NCI-H187 (cell line): ENCODE measurements around the gene CARD14.

Experiments
- DNase-seq, 2 experiments: peaks; one replicate each; lab custom pipeline; 2025; lab: John Stamatoyannopoulos, UW

CARD14 gene

DNA sequence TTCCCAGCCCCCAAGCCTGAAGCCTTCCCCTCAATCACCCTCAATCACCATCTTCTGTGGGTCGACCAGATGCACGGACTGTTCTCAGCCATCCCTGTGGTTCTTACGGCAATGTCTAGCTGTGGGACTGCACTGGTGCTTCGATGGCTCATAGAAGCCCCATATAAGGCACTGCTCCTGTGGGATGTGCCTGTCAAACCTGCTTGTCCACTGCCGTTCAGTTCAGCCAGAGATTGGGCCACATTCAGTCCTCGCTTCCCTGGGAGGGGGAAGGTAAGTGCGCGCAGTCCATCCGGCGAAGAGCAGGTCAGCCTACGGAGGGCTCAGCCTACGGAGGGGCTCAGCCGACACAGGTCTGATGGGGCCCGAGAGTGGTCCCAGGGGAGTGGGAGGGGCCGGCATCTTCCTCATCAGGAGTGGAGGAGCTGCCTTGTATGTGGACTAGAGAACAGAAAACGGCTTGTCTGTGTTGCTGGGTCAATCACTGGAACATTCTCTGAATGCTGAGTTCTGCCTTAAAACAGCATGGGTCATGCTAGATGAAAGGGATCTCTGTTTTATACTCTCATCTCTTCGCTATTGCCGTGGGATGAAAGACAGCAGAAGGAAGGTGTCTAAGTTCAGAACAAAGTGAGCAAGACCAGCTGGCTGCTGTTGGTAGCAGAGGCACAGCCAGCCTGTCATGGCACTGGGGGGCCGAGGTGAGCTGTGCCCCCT is at the start of gene CARD14:
Gene CARD14 (plus strand): TSS at position 247 of the 717 bp plus-strand sequence. CDS start 11,409 bp downstream, outside the sequence.
- DNase-seq: no peak

- DNase-seq: no peak
Measured at GRCh38 chr17:80122026-80122575, 47.7 kb upstream of the CARD14 start.

- DNase-seq: no peak
Measured at GRCh38 chr17:80122926-80123505, 46.8 kb upstream of the CARD14 start.

GRCh38 chr17:80123791-80124190 is 46.0 kb upstream of the CARD14 start:
- DNase-seq: no peak

DNA sequence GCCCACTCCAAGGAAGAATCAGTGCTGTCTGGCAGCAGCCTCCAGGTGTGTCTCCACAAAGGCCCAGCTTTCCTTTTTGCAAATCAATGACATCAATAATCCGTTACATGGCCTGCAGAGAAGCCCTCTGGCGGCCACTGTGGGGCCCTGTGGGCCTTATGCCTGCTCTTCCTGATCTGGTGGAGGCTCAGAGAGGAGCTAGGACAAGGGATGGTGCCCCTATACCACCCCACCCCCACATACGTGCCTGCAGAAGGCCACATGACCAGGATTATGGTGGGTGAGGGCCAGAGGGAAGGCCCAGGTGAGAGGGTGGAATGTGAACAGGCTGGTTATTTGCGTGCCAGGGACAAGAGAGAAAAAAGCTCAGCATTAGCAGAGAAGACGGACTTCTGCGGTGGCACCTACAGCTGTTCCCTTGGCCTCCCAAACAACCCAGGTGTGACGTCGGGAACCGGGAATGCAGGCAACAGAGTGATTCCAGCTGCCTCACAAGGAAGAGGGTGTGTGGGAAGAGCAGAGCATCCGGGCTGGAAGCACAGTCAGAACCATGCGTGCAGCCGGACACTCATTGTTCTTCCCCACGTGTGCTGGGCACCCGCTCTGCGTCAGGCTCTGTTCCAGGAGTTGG is 45.4 kb upstream of the CARD14 start:
- no peak for DNase-seq

GRCh38 chr17:80125656-80126448 is 44.0 kb upstream of the CARD14 start:
- no peak for DNase-seq

DNA sequence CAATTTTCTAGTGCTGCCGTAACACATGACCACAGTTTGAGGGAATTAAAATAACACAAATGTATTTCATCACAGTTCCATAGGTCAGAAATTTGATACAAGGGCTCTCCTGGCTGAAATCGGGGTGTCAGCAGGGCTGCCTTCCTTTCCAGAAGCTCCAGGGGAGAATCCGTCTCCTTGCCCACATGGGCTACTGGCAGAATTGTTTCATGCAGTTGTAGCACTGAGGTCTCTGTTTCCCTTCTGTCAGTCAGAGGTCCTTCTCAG is 43.4 kb upstream of the CARD14 start:
- no peak for DNase-seq

GRCh38 chr17:80129006-80129565 is 40.7 kb upstream of the CARD14 start:
- DNase-seq: no peak

GRCh38 chr17:80130992-80131391 is 38.8 kb upstream of the CARD14 start:
- no peak for DNase-seq

- no peak for DNase-seq
Measured at GRCh38 chr17:80132906-80133625, 36.8 kb upstream of the CARD14 start.

DNA sequence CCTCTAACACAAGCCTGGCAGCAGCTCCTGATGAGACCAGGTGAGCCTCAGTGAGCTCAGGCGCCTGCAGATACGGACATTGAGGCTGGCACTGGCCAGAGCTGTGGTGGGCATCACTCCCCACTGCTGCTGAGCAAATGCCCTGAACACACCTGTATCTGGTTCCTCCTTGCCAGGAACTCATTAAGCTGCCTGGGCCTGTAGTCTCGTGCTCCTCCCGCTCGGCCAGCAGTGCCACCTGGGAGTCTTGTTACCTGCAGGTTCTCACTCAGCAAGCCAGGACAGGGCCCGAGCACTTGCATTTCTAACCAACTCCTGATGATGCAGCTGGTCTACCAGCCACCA is 36.2 kb upstream of the CARD14 start:
- no peak for DNase-seq

DNA sequence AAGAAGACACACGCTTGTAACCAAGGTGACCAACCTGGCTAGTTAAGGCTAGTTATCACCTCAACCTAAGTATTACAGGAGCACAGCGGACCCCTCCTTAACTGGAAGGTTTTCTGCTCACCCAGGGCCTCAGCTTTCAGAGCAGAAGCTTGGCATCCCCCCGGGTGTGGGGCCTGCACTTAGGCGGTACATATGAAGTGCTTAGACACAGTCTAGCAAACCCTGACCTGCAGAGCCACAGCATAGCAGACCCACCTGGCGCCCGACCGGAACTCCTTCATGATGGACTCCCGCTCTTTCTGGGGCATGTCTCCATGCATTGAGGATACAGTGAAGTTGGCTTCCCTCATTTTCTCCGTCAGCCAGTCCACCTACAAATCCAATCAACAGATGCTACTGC is 32.7 kb upstream of the CARD14 start:
- DNase-seq: no peak

- no peak for DNase-seq
Measured at GRCh38 chr17:80138856-80139426, 30.9 kb upstream of the CARD14 start.

DNA sequence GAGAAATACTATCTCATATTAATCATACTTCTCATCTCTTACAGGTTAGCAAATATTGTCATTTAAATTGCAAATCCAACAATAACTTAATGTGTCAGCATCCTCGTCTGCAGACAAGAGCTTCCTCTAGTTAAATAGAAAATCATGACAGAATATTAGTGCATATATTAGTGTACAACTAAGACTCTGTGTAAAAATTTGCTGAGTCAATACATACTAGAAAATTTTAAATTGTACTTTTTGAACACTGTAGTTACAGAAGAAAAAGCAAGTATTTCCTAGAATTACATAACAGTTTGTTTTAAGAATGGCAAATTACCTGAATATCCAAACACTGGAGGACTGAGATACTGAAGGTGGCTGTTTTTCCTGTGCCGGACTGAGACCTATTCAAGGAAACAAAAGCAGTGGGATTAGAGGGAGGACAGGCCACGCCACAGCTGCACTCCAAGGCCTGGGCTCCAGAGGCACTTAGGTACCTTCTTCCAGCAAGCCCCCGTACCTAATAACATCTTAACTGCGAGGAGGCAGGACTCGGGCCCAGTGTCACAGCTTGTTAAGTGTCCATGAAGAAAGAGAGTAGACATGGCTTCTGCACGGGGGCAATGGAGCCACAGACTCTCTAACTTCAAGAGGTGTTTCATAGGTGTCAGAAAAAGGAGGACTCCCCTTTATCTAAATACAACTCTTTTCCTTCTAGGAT is 28.2 kb upstream of the CARD14 start:
- DNase-seq: no peak

GRCh38 chr17:80142929-80143328 is 26.9 kb upstream of the CARD14 start:
- DNase-seq: no peak

DNA sequence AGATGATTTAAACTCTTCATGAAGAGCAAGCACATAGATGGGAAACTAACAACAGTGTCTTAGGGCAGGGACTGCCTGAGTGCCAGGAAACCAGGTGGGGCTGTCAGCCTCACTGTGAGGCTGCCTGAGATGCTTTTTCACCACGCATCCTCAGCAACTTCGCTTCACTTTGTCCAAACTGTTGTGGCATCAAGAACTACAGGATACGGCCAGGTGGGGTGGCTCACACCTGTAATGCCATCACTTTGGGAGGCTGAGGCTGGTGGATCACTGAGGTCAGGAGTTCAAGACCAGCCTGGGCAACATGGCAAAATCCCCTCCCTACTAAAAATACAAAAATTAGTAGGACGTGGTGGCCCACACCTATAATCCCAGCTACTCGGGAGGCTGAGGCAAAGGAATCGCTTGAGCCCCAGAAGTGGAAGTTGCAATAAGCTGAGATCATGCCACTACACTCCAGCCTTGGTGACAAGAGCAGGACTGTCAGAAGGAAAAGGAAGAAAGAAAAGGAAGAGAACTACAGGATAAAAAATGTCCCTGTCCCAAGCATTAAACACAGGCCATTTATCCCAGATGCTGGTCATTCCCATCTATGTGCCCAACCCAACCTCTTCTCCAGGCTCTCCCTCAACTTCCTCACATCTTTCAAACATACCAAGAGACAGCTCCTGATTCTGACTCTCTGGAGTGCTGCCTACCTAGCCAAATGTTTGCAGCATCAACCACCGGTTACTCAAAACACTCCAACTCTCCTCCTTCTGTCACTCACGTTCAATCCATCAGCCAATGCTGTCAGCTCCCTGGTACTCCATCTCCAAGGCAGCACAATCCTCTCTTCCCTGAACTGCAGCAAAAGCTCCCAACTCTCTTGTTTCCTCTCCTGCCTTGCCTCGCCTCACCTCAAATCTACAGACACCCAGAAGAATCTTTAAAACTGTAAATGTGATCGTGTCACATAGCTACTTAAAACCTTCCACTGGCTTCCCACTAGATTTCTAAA is 24.5 kb upstream of the CARD14 start:
- DNase-seq: no peak

DNA sequence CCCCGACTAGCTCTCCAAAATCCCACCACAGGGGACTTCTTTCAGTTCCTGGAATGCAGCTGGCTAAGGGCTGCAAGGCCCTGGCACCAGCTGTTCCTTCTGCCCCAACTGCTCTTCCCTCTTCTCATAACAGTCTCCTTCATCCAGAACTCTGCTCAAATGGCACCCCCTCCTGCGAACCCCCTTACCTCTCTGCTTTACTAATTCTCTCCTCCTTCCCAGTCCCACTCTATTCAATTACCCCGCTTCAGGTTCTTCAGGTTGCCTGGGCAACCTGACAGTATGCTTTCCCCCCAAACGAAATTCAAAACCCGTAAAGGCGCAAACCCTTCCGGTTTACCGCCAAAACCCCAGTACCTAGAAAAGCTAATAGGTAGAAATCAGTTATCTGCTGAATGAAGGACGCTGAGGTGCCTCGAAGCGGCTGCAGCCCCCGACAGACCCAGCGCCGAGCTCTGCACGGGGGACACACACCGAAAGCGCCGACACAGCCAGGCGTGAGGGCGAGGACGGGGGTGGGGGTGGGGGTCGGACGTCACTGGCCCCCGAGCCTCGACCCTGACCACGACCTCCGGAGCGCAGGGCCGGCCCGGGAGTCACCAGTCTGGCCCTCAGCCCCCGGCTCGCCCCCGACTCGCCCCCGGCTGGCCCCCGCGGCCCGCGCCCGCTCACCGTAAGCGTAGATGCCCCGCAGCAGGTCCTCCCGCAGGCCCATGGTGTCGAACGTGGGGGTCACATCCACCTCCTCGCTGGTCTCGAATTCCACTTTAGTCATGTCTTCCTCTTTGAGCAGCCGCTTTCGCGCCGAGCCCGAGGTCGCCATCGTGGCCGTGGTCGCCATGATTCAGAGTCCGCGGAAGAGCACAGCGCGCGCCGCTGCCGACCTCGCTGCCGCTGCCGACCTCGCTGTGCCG is 23.5 kb upstream of the CARD14 start:
- no peak for DNase-seq
